H1 (cell line): ENCODE results near the gene AFTPH. TPM values are rescaled to one million over a fixed set of nuclear protein-coding genes. Genes with fewer than 3 reads are reported as not detected.

Source experiments
- CTCF ChIA-PET: fragments of 300-600 bp; sonication (Branson Sonifier 250); formaldehyde crosslinking; loops from one replicate; lab custom pipeline; 2021; ENCODE audit not compliant: partially characterized antibody; lab: Charles Lee
- POLR2A ChIA-PET: fragments of 300-600 bp; sonication (Branson Sonifier 250); formaldehyde crosslinking; loops from one replicate; lab custom pipeline; 2021; ENCODE audit warnings: inconsistent platforms; ENCODE audit not compliant: partially characterized antibody; lab: Charles Lee
- DNase-seq, 2 experiments: peaks; one replicate each; pipeline versions ENCODE4 v3.0.0 to v3.0.0-alpha.2; 2010 to 2022; ENCODE audit warnings: low spot score in 2 of 2, low read depth in 1 of 2, mixed read lengths in 1 of 2
- FAIRE-seq: peaks from 2 replicates; lab custom pipeline; 2011; peaks lifted over from hg19 to GRCh38; lab: Jason Lieb, UNC
- H2AFZ ChIP-seq: 2 replicates; pipeline ENCODE4 v1.8.1; 2012; ENCODE audit warnings: low read length, inconsistent platforms
- H2AK5ac ChIP-seq: 2 replicates; pipeline ENCODE4 v1.6.1; 2013; ENCODE audit warnings: low read depth, low read length
- H2BK120ac ChIP-seq: replicated peaks from 2 replicates; pipeline ENCODE3; 2013; ENCODE audit warnings: low read depth, low read length, inconsistent platforms
- H2BK12ac ChIP-seq: 2 replicates; pipeline ENCODE4 v1.6.1; 2013; ENCODE audit warnings: low read depth, low read length
- H2BK15ac ChIP-seq: 2 replicates; pipeline ENCODE4 v1.6.1; 2013; ENCODE audit warnings: low read length
- H2BK20ac ChIP-seq: 2 replicates; pipeline ENCODE4 v1.6.1; 2013; ENCODE audit warnings: low read length
- H2BK5ac ChIP-seq: 2 replicates; pipeline ENCODE4 v1.6.1; 2013; ENCODE audit warnings: low read depth, low read length
- H3K14ac ChIP-seq: 2 replicates; pipeline ENCODE4 v1.6.1; 2013; ENCODE audit warnings: inconsistent platforms; ENCODE audit not compliant: insufficient read length
- H3K18ac ChIP-seq: 2 replicates; pipeline ENCODE4 v1.6.1; 2013; ENCODE audit warnings: low read length; ENCODE audit errors: extremely low read depth
- H3K23ac ChIP-seq: 2 replicates; pipeline ENCODE4 v1.6.1; 2013; ENCODE audit warnings: inconsistent platforms; ENCODE audit not compliant: insufficient read length
- H3K23me2 ChIP-seq: 2 replicates; pipeline ENCODE4 v1.6.1; 2013; ENCODE audit warnings: low read depth, low read length
- H3K27ac ChIP-seq: 2 replicates; pipeline ENCODE4 v1.6.1; 2011; ENCODE audit warnings: low read depth, low read length, inconsistent platforms
- H3K27me3 ChIP-seq, 4 experiments: replicated peaks in 1 of 4; 1 replicate in 1 of 4; 2 replicates in 3 of 4; pipeline versions ENCODE4 v1.6.1 to v1.8.1; 2011 to 2013; ENCODE audit warnings: low read length in 3 of 4, mild to moderate bottlenecking in 3 of 4, inconsistent platforms in 2 of 4, mixed read lengths in 2 of 4, moderate library complexity in 1 of 4; ENCODE audit not compliant: control insufficient read depth in 3 of 4, insufficient read depth in 3 of 4; ENCODE audit errors: extremely low read depth in 1 of 4
- H3K36me3 ChIP-seq, 4 experiments: 2 replicates each; pipeline versions ENCODE4 v1.6.1 to v1.8.1; 2011 to 2013; ENCODE audit warnings: mild to moderate bottlenecking in 4 of 4, low read length in 3 of 4, moderate library complexity in 2 of 4, control low read depth in 1 of 4, inconsistent platforms in 1 of 4; ENCODE audit not compliant: insufficient read depth in 4 of 4, control insufficient read depth in 2 of 4
- H3K4ac ChIP-seq: replicated peaks from 2 replicates; pipeline ENCODE3; 2013; ENCODE audit warnings: low read length, low read depth, mixed read lengths, inconsistent platforms; ENCODE audit not compliant: insufficient read length
- H3K4me1 ChIP-seq, 4 experiments: replicated peaks in 1 of 4; 1 replicate in 1 of 4; 2 replicates in 3 of 4; pipeline versions ENCODE4 v1.6.1 to v1.8.1; 2011 to 2013; ENCODE audit warnings: low read length in 3 of 4, inconsistent platforms in 2 of 4, mixed read lengths in 1 of 4; ENCODE audit not compliant: insufficient read depth in 4 of 4, control insufficient read depth in 3 of 4
- H3K4me2 ChIP-seq, 2 experiments: 2 replicates each; pipeline versions ENCODE4 v1.6.1 to v1.8.1; 2011 to 2013; ENCODE audit warnings: low read depth in 2 of 2, low read length in 2 of 2, control low read depth in 1 of 2, inconsistent platforms in 1 of 2, mild to moderate bottlenecking in 1 of 2; ENCODE audit not compliant: insufficient read depth in 1 of 2
- H3K4me3 ChIP-seq, 4 experiments: fragments of 200-600, 300-600 bp in 1 of 4; sonication (generic), shearing (Covaris generic), sonication (Bioruptor Twin) in 1 of 4; 2 replicates each; pipeline versions ENCODE4 v1.5.1 to v1.8.1; 2011 to 2016; ENCODE audit warnings: low read length in 4 of 4, low read depth in 3 of 4, control low read depth in 2 of 4, inconsistent platforms in 2 of 4, mild to moderate bottlenecking in 2 of 4, mixed read lengths in 1 of 4, moderate library complexity in 1 of 4; ENCODE audit not compliant: insufficient read depth in 2 of 4; ENCODE audit errors: extremely low read depth in 1 of 4
- H3K56ac ChIP-seq: replicated peaks from 2 replicates; pipeline ENCODE3; 2013; ENCODE audit warnings: low read depth, mild to moderate bottlenecking, mixed read lengths, low read length, inconsistent platforms; ENCODE audit not compliant: insufficient read length
- H3K79me1 ChIP-seq: 2 replicates; pipeline ENCODE4 v1.6.1; 2013; ENCODE audit warnings: low read depth, low read length, control low read depth
- H3K79me2 ChIP-seq, 2 experiments: 2 replicates each; pipeline versions ENCODE4 v1.6.1 to v1.8.1; 2012 to 2013; ENCODE audit warnings: low read length in 2 of 2, mild to moderate bottlenecking in 2 of 2, inconsistent platforms in 1 of 2; ENCODE audit not compliant: insufficient read depth in 2 of 2, control insufficient read depth in 1 of 2
- H3K9ac ChIP-seq, 4 experiments: replicated peaks in 1 of 4; 1 replicate in 1 of 4; 2 replicates in 3 of 4; pipeline versions ENCODE4 v1.6.1 to v1.8.1; 2011 to 2013; ENCODE audit warnings: low read depth in 3 of 4, low read length in 3 of 4, control low read depth in 2 of 4, mild to moderate bottlenecking in 2 of 4, moderate library complexity in 2 of 4, inconsistent platforms in 1 of 4; ENCODE audit errors: extremely low read depth in 1 of 4
- H3K9me3 ChIP-seq, 2 experiments: 2 replicates each; pipeline versions ENCODE4 v1.6.1 to v1.8.1; 2012 to 2013; ENCODE audit warnings: mild to moderate bottlenecking in 2 of 2, moderate library complexity in 2 of 2, control low read depth in 1 of 2, inconsistent platforms in 1 of 2, low read depth in 1 of 2, low read length in 1 of 2, mixed read lengths in 1 of 2; ENCODE audit not compliant: insufficient read depth in 2 of 2
- H4K20me1 ChIP-seq, 2 experiments: replicated peaks in 1 of 2; 2 replicates each; pipeline versions ENCODE3 to v1.8.1; 2011 to 2013; ENCODE audit warnings: inconsistent platforms in 2 of 2, low read length in 2 of 2, mild to moderate bottlenecking in 1 of 2; ENCODE audit not compliant: insufficient read depth in 2 of 2, control insufficient read depth in 1 of 2
- H4K5ac ChIP-seq: 2 replicates; pipeline ENCODE4 v1.6.1; 2013; ENCODE audit warnings: low read length, low read depth, mixed read lengths, inconsistent platforms; ENCODE audit not compliant: insufficient read length
- H4K8ac ChIP-seq: 2 replicates; pipeline ENCODE4 v1.8.0; 2013; ENCODE audit warnings: mild to moderate bottlenecking, moderate library complexity, low read length, inconsistent platforms; ENCODE audit not compliant: insufficient read depth; ENCODE audit errors: extremely low read depth
- H4K91ac ChIP-seq: replicated peaks from 2 replicates; pipeline ENCODE3; 2013; ENCODE audit warnings: low read length, mixed read lengths, inconsistent platforms; ENCODE audit not compliant: insufficient read length
- ASH2L ChIP-seq: fragments of 200-600, 300-600 bp; sonication (generic); IDR thresholded peaks from one replicate; pipeline ENCODE4 v1.7.1; 2017; ENCODE audit warnings: low read length
- CBX5 ChIP-seq: fragments of 300-800, 300-1000 bp; sonication (generic); IDR thresholded peaks from 2 replicates; pipeline ENCODE4 v1.7.1; 2016; ENCODE audit warnings: antibody characterized with exemption, low read length, low read depth
- CHD1 ChIP-seq: IDR thresholded peaks from 2 replicates; pipeline ENCODE4 v1.6.1; 2012; ENCODE audit warnings: low read depth, low read length, improper control_type of control experiment
- CREB1 ChIP-seq: IDR thresholded peaks from 2 replicates; pipeline ENCODE4 v1.6.1; 2012; ENCODE audit warnings: inconsistent platforms
- CTBP2 ChIP-seq: IDR thresholded peaks from 2 replicates; pipeline ENCODE4 v1.7.0; 2011; ENCODE audit warnings: borderline replicate concordance, mild to moderate bottlenecking, moderate library complexity, mixed read lengths, low read length; ENCODE audit not compliant: insufficient read depth, insufficient read length
- CTCF ChIP-seq, 3 experiments: IDR thresholded peaks; 1 replicate in 2 of 3; 2 replicates in 1 of 3; pipeline versions ENCODE4 v1.5.1 to v1.6.1; 2011; ENCODE audit warnings: low read length in 3 of 3, mild to moderate bottlenecking in 3 of 3, inconsistent platforms in 2 of 3, low read depth in 1 of 3, moderate library complexity in 1 of 3; ENCODE audit not compliant: insufficient read depth in 1 of 3; ENCODE audit errors: control extremely low read depth in 1 of 3
- HDAC2 ChIP-seq, 2 experiments: fragments of 300-600 bp in 1 of 2; sonication (generic) in 1 of 2; IDR thresholded peaks; 2 replicates each; pipeline ENCODE4 v1.6.1; 2011 to 2012; ENCODE audit warnings: low read depth in 2 of 2, low read length in 2 of 2, mild to moderate bottlenecking in 2 of 2, moderate library complexity in 2 of 2, borderline replicate concordance in 1 of 2, inconsistent platforms in 1 of 2
- NANOG ChIP-seq: IDR thresholded peaks from 2 replicates; pipeline ENCODE4 v1.6.1; 2011; ENCODE audit warnings: low read length, low read depth, mild to moderate bottlenecking, inconsistent platforms; ENCODE audit not compliant: insufficient read depth, poor library complexity, severe bottlenecking
- POLR2A ChIP-seq, 2 experiments: IDR thresholded peaks; 1 replicate in 1 of 2; 2 replicates in 1 of 2; pipeline ENCODE4 v1.6.1; 2011; ENCODE audit warnings: low read depth in 2 of 2, low read length in 2 of 2, mild to moderate bottlenecking in 2 of 2; ENCODE audit errors: control extremely low read depth in 1 of 2
- WGBS, 2 experiments: shearing (Covaris generic) in 1 of 2; methylation state at CpG; one replicate each; pipeline versions ENCODE4 v1.1.6 to v1.1.7; 2013 to 2015; ENCODE audit warnings: low lambda C conversion rate in 2 of 2, mixed read lengths in 2 of 2, inconsistent platforms in 1 of 2, low coverage in 1 of 2, missing lambda C conversion rate in 1 of 2; ENCODE audit not compliant: insufficient replicate concordance in 2 of 2, insufficient coverage in 1 of 2, insufficient read length in 1 of 2; ENCODE audit errors: extremely low coverage in 1 of 2, missing lambda C conversion rate in 1 of 2; 5-methylcytosine and 5-hydroxymethylcytosine counted together
- polyA plus RNA-seq, 7 experiments: library from polyadenylated mRNA; depleted of rRNA in 3 of 7; stranded (reverse) in 5 of 7; unstranded in 2 of 7; fragments of >200 nt in 5 of 7; fragments of 200-250 nt in 2 of 7; gene quantifications; 1 replicate in 5 of 7; 2 replicates in 1 of 7; 4 replicates in 1 of 7; pipeline versions ENCODE4 v1.2.1 to v1.2.3, GENCODE V29; 2011 to 2013; ENCODE audit warnings: missing spikeins in 2 of 7, mixed read lengths in 2 of 7
- total RNA-seq: library from RNA; stranded (reverse); fragmentation: NEBNext Ultra II Directional; extraction: Animal tissue kit (Norgen Biotek cat#: 25700); gene quantifications from 2 replicates; pipeline ENCODE4 v1.2.1, GENCODE V29; 2021

Gene AFTPH
- total and polyA plus RNA-seq, 2 of the 8 experiments (the other 6 are each of a cell fraction or from before 2014, with no cell fraction given): 7.3 to 15.0 TPM

DNA sequence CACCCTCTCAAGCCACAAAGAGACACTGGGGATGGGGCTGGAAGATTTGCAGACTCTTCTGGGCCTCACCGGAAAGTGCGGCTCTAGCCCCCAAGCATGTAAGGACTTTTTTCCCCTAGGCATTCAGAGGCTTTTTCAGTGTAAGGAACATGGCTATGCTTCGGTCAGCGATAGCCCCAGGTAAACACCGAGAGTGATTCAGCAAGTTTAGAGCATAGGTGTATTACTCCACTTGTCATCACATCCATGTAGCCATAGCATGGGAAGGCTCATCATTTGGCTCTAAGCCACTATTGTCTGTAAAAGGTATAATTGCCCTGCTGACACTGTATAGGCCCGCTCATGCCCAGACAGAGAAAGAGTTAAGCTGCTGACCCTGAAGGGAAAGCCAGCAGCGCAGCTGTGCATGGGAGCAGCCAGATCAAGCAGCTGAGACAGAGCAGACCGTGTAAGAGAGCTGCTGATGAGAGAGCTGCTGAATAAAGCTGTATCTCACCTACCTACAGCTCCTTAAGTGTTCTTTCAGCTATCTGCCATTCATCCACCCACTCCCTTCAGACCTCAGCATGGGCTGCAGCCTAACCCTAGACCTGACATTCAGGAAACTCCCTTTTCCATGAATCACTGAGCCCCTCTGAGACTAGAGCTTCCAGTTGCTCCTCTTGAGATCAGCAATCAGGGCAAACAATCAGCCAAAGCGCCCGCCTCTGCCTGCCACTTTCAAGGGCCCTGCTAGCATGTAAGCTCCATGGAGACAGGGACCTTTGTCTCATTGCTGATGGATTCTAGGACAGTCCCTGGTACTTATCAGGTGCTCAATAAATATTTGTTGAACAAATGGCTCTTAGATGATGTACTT lies 44.6 kb upstream of the AFTPH start:
- Histone ChIP-seq H4K8ac (no peak overlapping the region), H3K79me2 (no peaks in the 10 kb centered on the region), H3K14ac (no peak overlapping the region), H4K20me1 (no peaks in the 10 kb centered on the region), H3K23me2 (no peaks in the 10 kb centered on the region), H3K79me1 (no peaks in the 10 kb centered on the region), H3K27me3 (no peaks in the 10 kb centered on the region), H3K27ac (no peak overlapping the region), H2BK12ac (no peak overlapping the region), H3K56ac (no peak overlapping the region), H3K18ac (no peak overlapping the region), H2AFZ (0 out of 2 replicates have a peak overlapping the region, but pooled peaks have one; percentile 55), H2BK20ac (no peak overlapping the region; the same call in 1 of the 2 replicates), H3K9me3 (no peaks in the 10 kb centered on the region), H2AK5ac (no peak overlapping the region), H2BK5ac (no peak overlapping the region), H3K23ac (no peak overlapping the region), H3K4ac (no peak overlapping the region), H2BK15ac (peak overlapping the region; percentile 33; the same call in 1 of the 2 replicates), H3K9ac (no peak overlapping the region), H3K4me2 (no peak overlapping the region), H2BK120ac (no peak overlapping the region), H3K36me3 (no peaks in the 10 kb centered on the region), H4K91ac (no peak overlapping the region), H4K5ac (no peak overlapping the region), H3K4me1 (peaks cover 0 to 7% (median under 1%) of the 10 kb centered on the region in 4 experiments; a peak in 3 of 7 replicates), H3K4me3 (no peak overlapping the region)
- FAIRE-seq: no peak
- ChIA-PET CTCF (interaction anchor here (0.6 to 13.1 kb wide), 10 partner anchors 9 to 430 kb away, joined by 3 to 214 read pairs (median 4); no protein-coding TSS in a partner anchor), POLR2A (no interaction called here)
- 92% methylated on average over 10 of the region's 10 CpGs; no CpG with 5 or more reads in 1 of the 2 experiments for WGBS, 2 experiments
- DNase-seq: no peak
- TF ChIP-seq HDAC2 (IDR thresholded peaks at IDR 0.05; ENCODE audit: borderline replicate concordance in 1 of 2, low read depth in 2 of 2, low read length in 2 of 2): no peak
- no peak for TF ChIP-seq ASH2L
- no peak for TF ChIP-seq NANOG
- no peak for TF ChIP-seq CTBP2
- no peak for TF ChIP-seq CREB1
- no peak for TF ChIP-seq CBX5
- no peak for TF ChIP-seq CTCF (IDR thresholded peaks at IDR 0.05; ENCODE audit: control extremely low read depth in 1 of 3, insufficient read depth in 1 of 3, low read depth in 1 of 3, low read length in 3 of 3)
- no peak for TF ChIP-seq POLR2A (IDR thresholded peaks at IDR 0.05; ENCODE audit: control extremely low read depth in 1 of 2, low read depth in 2 of 2, low read length in 2 of 2)
- no peak for TF ChIP-seq CHD1
